HepG2 (cell line): ENCODE results near the gene TSTD1. TPM values are rescaled to one million over a fixed set of nuclear protein-coding genes. Genes with fewer than 3 reads are reported as not detected.

Experiments
- ERF ChIP-seq: IDR thresholded peaks from 2 replicates; pipeline ENCODE4 v1.6.1; 2018; ENCODE audit warnings: missing biosample characterization, missing genetic modification reagents
- HMG20A ChIP-seq: IDR thresholded peaks from 2 replicates; pipeline ENCODE4 v1.6.1; 2016; ENCODE audit warnings: borderline replicate concordance
- JDP2 ChIP-seq: sonication (generic); formaldehyde crosslinking; IDR thresholded peaks from 2 replicates; pipeline ENCODE4 v1.8.1; 2022; ENCODE audit warnings: missing genetic modification reagents, borderline replicate concordance
- KLF9 ChIP-seq: IDR thresholded peaks from 2 replicates; pipeline ENCODE4 v1.6.1; 2016; ENCODE audit warnings: low read depth
- MLLT10 ChIP-seq: sonication (generic); formaldehyde crosslinking; IDR thresholded peaks from 2 replicates; pipeline ENCODE4 v1.4.0; 2020; ENCODE audit warnings: missing genetic modification reagents
- SYNCRIP ChIP-seq: fragments of 200-400 bp; formaldehyde crosslinking; IDR thresholded peaks from 2 replicates; pipeline ENCODE4 v1.6.1; 2018; ENCODE audit warnings: mild to moderate bottlenecking, low read depth, low read length; ENCODE audit not compliant: insufficient read depth
- TRIM22 ChIP-seq: fragments of 450-650 bp; IDR thresholded peaks from 2 replicates; pipeline ENCODE4 v1.6.1; 2017
- ZBTB4 ChIP-seq: sonication (generic); formaldehyde crosslinking; IDR thresholded peaks from 2 replicates; pipeline ENCODE4 v1.4.0; 2020; ENCODE audit warnings: missing genetic modification reagents, mild to moderate bottlenecking, borderline replicate concordance
- ZNF362 ChIP-seq: sonication (generic); formaldehyde crosslinking; IDR thresholded peaks from 2 replicates; pipeline ENCODE4 v1.4.0; 2020; ENCODE audit warnings: missing genetic modification reagents, mild to moderate bottlenecking, borderline replicate concordance
- ZNF530 ChIP-seq: sonication (generic); formaldehyde crosslinking; IDR thresholded peaks from 2 replicates; pipeline ENCODE4 v1.5.0; 2020; ENCODE audit warnings: low read depth, mild to moderate bottlenecking, missing genetic modification reagents
- ZNF615 ChIP-seq: sonication (generic); formaldehyde crosslinking; IDR thresholded peaks from 2 replicates; pipeline ENCODE4 v1.5.0; 2020; ENCODE audit warnings: mild to moderate bottlenecking, missing genetic modification reagents, borderline replicate concordance
- polyA plus RNA-seq, 8 experiments: library from polyadenylated mRNA; depleted of rRNA in 3 of 8; stranded (reverse) in 7 of 8; unstranded in 1 of 8; fragments of >200 nt; fragmentation: Illumina TruSeq in 4 of 8; extraction: Trizol in 4 of 8; gene quantifications; 2 replicates each; pipeline versions ENCODE4 v1.2.1 to v1.2.3, GENCODE V29; 2011 to 2016; ENCODE audit warnings: low read depth in 4 of 8, missing spikeins in 1 of 8, mixed read lengths in 1 of 8; ENCODE audit not compliant: insufficient read depth in 1 of 8
- total RNA-seq, 5 experiments: library from RNA; depleted of rRNA; stranded (reverse); fragments of >200 nt; fragmentation: Illumina TruSeq; extraction: Trizol; gene quantifications; 2 replicates each; pipeline ENCODE4 v1.2.3, GENCODE V29; 2016; ENCODE audit warnings: low read depth in 1 of 5
- TF ChIP-seq, protein P1 (sequence below): sonication (generic); formaldehyde crosslinking; IDR thresholded peaks from 2 replicates; pipeline ENCODE4 v1.4.0; 2020; ENCODE audit warnings: mild to moderate bottlenecking, low read depth, missing genetic modification reagents
- TF ChIP-seq, protein P2 (sequence below): sonication (generic); formaldehyde crosslinking; IDR thresholded peaks from 2 replicates; pipeline ENCODE4 v1.5.1; 2020; ENCODE audit warnings: mild to moderate bottlenecking, missing genetic modification reagents, moderate library complexity

Gene TSTD1
- total and polyA plus RNA-seq, 2 of the 13 experiments (the other 11 are each of a cell fraction or from before 2014, with no cell fraction given): 0.15 to 0.31 TPM

- TF ChIP-seq ZBTB4 (CRISPR knock-in tag): no peak
- TF ChIP-seq JDP2 (CRISPR knock-in tag): no peak
- no peak for TF ChIP-seq ZNF615
- no peak for TF ChIP-seq MLLT10 (CRISPR knock-in tag)
- no peak for TF ChIP-seq ZNF362
- no peak for TF ChIP-seq ZNF530 (CRISPR knock-in tag)
- TF ChIP-seq SYNCRIP: no peak
- TF ChIP-seq, protein P1, sequence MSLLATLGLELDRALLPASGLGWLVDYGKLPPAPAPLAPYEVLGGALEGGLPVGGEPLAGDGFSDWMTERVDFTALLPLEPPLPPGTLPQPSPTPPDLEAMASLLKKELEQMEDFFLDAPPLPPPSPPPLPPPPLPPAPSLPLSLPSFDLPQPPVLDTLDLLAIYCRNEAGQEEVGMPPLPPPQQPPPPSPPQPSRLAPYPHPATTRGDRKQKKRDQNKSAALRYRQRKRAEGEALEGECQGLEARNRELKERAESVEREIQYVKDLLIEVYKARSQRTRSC (CRISPR knock-in tag): no peak
- TF ChIP-seq TRIM22: no peak
- no peak for TF ChIP-seq ERF (CRISPR knock-in tag)
- no peak for TF ChIP-seq HMG20A
- TF ChIP-seq, protein P2, sequence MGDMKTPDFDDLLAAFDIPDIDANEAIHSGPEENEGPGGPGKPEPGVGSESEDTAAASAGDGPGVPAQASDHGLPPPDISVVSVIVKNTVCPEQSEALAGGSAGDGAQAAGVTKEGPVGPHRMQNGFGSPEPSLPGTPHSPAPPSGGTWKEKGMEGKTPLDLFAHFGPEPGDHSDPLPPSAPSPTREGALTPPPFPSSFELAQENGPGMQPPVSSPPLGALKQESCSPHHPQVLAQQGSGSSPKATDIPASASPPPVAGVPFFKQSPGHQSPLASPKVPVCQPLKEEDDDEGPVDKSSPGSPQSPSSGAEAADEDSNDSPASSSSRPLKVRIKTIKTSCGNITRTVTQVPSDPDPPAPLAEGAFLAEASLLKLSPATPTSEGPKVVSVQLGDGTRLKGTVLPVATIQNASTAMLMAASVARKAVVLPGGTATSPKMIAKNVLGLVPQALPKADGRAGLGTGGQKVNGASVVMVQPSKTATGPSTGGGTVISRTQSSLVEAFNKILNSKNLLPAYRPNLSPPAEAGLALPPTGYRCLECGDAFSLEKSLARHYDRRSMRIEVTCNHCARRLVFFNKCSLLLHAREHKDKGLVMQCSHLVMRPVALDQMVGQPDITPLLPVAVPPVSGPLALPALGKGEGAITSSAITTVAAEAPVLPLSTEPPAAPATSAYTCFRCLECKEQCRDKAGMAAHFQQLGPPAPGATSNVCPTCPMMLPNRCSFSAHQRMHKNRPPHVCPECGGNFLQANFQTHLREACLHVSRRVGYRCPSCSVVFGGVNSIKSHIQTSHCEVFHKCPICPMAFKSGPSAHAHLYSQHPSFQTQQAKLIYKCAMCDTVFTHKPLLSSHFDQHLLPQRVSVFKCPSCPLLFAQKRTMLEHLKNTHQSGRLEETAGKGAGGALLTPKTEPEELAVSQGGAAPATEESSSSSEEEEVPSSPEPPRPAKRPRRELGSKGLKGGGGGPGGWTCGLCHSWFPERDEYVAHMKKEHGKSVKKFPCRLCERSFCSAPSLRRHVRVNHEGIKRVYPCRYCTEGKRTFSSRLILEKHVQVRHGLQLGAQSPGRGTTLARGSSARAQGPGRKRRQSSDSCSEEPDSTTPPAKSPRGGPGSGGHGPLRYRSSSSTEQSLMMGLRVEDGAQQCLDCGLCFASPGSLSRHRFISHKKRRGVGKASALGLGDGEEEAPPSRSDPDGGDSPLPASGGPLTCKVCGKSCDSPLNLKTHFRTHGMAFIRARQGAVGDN (CRISPR knock-in tag): no peak
- TF ChIP-seq KLF9 (CRISPR knock-in tag): no peak
These were observed 45.8 kb upstream of the TSTD1 start (continued) for GRCh38 chr1:161084597-161084988.
